ENCODE data around the gene KCTD11.
"Not testable (repeated sequence)": the region's sequence is repeated elsewhere in the genome, so short reads cannot be mapped to it uniquely, and the experiment has no call there.

KCTD11 gene

GRCh38 chr17:7347630-7348477 is 4.1 kb upstream of the KCTD11 start:
- no peak for DNase-seq

GRCh38 chr17:7348478-7349242 is 3.3 kb upstream of the KCTD11 start:
- no peak for DNase-seq

GRCh38 chr17:7352503-7352889 is 534 bp downstream of the KCTD11 start:
- no peak for DNase-seq

GRCh38 chr17:7352910-7353635 is 1.1 kb downstream of the KCTD11 start:
- DNase-seq = no peak

- DNase-seq = no peak
Observed at GRCh38 chr17:7354262-7354843, 2.4 kb downstream of the KCTD11 start.

- peak; percentile 21 for DNase-seq
Observed at GRCh38 chr17:7355053-7355452, 3.1 kb downstream of the KCTD11 start, which contains the start of gene TMEM95. TSS of gene TMEM95 (plus strand) at chr17:7355156. CDS start at chr17:7355205, 49 bp downstream.

- no peak for DNase-seq
Observed at GRCh38 chr17:7355573-7355972, 3.6 kb downstream of the KCTD11 start.

GRCh38 chr17:7356072-7356549 is 4.1 kb downstream of the KCTD11 start:
- peak; percentile 82 for DNase-seq

GRCh38 chr17:7356756-7357155 is 4.8 kb downstream of the KCTD11 start:
- no peak for DNase-seq

- DNase-seq = no peak
Observed at GRCh38 chr17:7357381-7357780, 5.4 kb downstream of the KCTD11 start.

- no peak for DNase-seq
Observed at GRCh38 chr17:7361906-7362305, 9.9 kb downstream of the KCTD11 start.

- DNase-seq = no peak
Observed at GRCh38 chr17:7363311-7363710, 11.3 kb downstream of the KCTD11 start.

- DNase-seq = not testable (repeated sequence)
Observed at GRCh38 chr17:7365963-7366362, 14.0 kb downstream of the KCTD11 start.

- no peak for DNase-seq
Observed at GRCh38 chr17:7367083-7367482, 15.1 kb downstream of the KCTD11 start.

GRCh38 chr17:7367918-7368598 is 16.1 kb downstream of the KCTD11 start:
- no peak for DNase-seq

GRCh38 chr17:7368599-7368994 is 16.6 kb downstream of the KCTD11 start:
- not testable (repeated sequence) for DNase-seq

- DNase-seq = no peak
Observed at GRCh38 chr17:7369825-7370224, 17.9 kb downstream of the KCTD11 start.

GRCh38 chr17:7370853-7371252 is 18.9 kb downstream of the KCTD11 start:
- no peak for DNase-seq

GRCh38 chr17:7374353-7374752 is 22.4 kb downstream of the KCTD11 start:
- no peak for DNase-seq

GRCh38 chr17:7379134-7379533 is 27.2 kb downstream of the KCTD11 start:
- no peak for DNase-seq

- DNase-seq = no peak
Observed at GRCh38 chr17:7380321-7380720, 28.4 kb downstream of the KCTD11 start.

All from RPMI8226 (cell line).